ENCODE data around the gene AP1M1.

The AP1M1 gene

GRCh38 chr19:16235811-16236652 lies 38.3 kb downstream of the AP1M1 start:
- TF ChIP-seq, protein P1, sequence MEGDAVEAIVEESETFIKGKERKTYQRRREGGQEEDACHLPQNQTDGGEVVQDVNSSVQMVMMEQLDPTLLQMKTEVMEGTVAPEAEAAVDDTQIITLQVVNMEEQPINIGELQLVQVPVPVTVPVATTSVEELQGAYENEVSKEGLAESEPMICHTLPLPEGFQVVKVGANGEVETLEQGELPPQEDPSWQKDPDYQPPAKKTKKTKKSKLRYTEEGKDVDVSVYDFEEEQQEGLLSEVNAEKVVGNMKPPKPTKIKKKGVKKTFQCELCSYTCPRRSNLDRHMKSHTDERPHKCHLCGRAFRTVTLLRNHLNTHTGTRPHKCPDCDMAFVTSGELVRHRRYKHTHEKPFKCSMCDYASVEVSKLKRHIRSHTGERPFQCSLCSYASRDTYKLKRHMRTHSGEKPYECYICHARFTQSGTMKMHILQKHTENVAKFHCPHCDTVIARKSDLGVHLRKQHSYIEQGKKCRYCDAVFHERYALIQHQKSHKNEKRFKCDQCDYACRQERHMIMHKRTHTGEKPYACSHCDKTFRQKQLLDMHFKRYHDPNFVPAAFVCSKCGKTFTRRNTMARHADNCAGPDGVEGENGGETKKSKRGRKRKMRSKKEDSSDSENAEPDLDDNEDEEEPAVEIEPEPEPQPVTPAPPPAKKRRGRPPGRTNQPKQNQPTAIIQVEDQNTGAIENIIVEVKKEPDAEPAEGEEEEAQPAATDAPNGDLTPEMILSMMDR (IDR thresholded peaks at IDR 0.05) = no peak
- no peaks in the 10 kb centered on the region for H3K27me3 ChIP-seq (ENCODE audit: control insufficient read depth, insufficient read depth, low read length)
- no peaks in the 10 kb centered on the region for H3K79me2 ChIP-seq
- H3K4me1 ChIP-seq = no peaks in the 10 kb centered on the region
- H3K9ac ChIP-seq = no peak overlapping the region
- H3K4me3 ChIP-seq (ENCODE audit: low read depth, low read length) = no peak overlapping the region
- no peak overlapping the region for H2AFZ ChIP-seq
- H3K36me3 ChIP-seq (ENCODE audit: control insufficient read depth, insufficient read depth, low read length) = no peaks in the 10 kb centered on the region
- no peak overlapping the region for H3K4me2 ChIP-seq (ENCODE audit: low read length)
- H3K9me3 ChIP-seq (ENCODE audit: control insufficient read depth, low read length) = no peaks in the 10 kb centered on the region
- no peak overlapping the region for H3K27ac ChIP-seq

GRCh38 chr19:16244091-16244490 lies 46.4 kb downstream of the AP1M1 start:
- no peak overlapping the region for H3K4me3 ChIP-seq (ENCODE audit: low read depth, low read length)
- no peak overlapping the region for H3K4me2 ChIP-seq (ENCODE audit: low read length)
- TF ChIP-seq, protein P1 (IDR thresholded peaks at IDR 0.05) = no peak
- no peaks in the 10 kb centered on the region for H3K36me3 ChIP-seq (ENCODE audit: control insufficient read depth, insufficient read depth, low read length)
- H3K27me3 ChIP-seq (ENCODE audit: control insufficient read depth, insufficient read depth, low read length) = no peaks in the 10 kb centered on the region
- no peaks in the 10 kb centered on the region for H3K4me1 ChIP-seq
- no peaks in the 10 kb centered on the region for H3K79me2 ChIP-seq
- H2AFZ ChIP-seq = no peak overlapping the region
- no peaks in the 10 kb centered on the region for H3K9me3 ChIP-seq (ENCODE audit: control insufficient read depth, low read length)
- H3K27ac ChIP-seq = no peak overlapping the region
- no peak overlapping the region for H3K9ac ChIP-seq

DNA sequence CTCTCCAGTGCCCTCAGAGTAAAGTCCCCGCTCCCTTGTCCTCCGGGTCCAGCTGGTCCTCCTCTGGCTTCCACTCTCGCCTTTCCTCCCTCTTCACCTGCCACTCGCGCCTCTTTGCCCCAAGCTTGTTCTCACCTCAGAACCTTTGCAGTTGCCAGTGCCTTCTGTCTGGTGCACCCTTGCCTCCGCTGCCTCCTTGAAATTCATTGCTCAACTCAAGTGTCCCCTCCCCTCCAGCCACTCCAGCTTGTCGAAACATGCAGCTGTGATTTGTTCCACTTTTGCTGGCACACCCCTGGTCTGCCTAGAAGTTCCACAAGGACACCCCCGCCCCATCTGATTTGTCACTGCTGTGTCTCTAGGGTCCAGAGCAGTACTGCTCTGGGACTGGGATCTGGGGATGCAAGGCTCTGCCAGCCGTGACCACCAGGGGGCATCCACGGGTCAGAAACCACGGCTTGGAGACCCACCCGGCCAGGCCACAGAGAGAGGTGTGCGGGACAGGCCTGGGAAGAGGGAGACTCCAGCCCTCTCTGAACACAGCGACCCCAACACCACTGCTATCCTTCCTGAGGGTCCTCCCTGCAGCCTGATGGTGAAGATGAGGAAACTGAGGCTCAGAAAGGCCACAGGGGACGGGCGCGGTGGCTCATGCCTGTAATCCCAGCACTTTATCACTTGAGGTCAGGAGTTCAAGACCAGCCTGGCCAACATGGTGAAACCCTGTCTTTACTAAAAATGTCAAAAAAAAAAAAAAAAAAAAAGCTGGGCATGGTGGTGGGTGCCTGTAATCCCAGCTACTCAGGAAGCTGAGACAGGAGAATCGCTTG lies 49.9 kb downstream of the AP1M1 start:
- H3K27ac ChIP-seq = no peak overlapping the region
- no peak overlapping the region for H3K4me3 ChIP-seq (ENCODE audit: low read depth, low read length)
- no peak overlapping the region for H2AFZ ChIP-seq
- H3K9ac ChIP-seq = no peak overlapping the region
- TF ChIP-seq, protein P1 (IDR thresholded peaks at IDR 0.05) = peak; percentile 91
- H3K79me2 ChIP-seq = no peaks in the 10 kb centered on the region
- no peak overlapping the region for H3K4me2 ChIP-seq (ENCODE audit: low read length)
- H3K4me1 ChIP-seq = no peaks in the 10 kb centered on the region
- no peaks in the 10 kb centered on the region for H3K27me3 ChIP-seq (ENCODE audit: control insufficient read depth, insufficient read depth, low read length)
- no peaks in the 10 kb centered on the region for H3K36me3 ChIP-seq (ENCODE audit: control insufficient read depth, insufficient read depth, low read length)
- no peaks in the 10 kb centered on the region for H3K9me3 ChIP-seq (ENCODE audit: control insufficient read depth, low read length)

- no peaks in the 10 kb centered on the region for H3K27me3 ChIP-seq (ENCODE audit: control insufficient read depth, insufficient read depth, low read length)
- no peak overlapping the region for H3K4me2 ChIP-seq (ENCODE audit: low read length)
- no peaks in the 10 kb centered on the region for H3K36me3 ChIP-seq (ENCODE audit: control insufficient read depth, insufficient read depth, low read length)
- H3K27ac ChIP-seq = no peak overlapping the region
- no peak overlapping the region for H2AFZ ChIP-seq
- H3K4me1 ChIP-seq = no peaks in the 10 kb centered on the region
- H3K9ac ChIP-seq = no peak overlapping the region
- TF ChIP-seq, protein P1 (IDR thresholded peaks at IDR 0.05) = no peak
- H3K79me2 ChIP-seq = no peaks in the 10 kb centered on the region
- H3K4me3 ChIP-seq (ENCODE audit: low read depth, low read length) = no peak overlapping the region
- no peaks in the 10 kb centered on the region for H3K9me3 ChIP-seq (ENCODE audit: control insufficient read depth, low read length)
Observed at GRCh38 chr19:16248380-16249023, 50.8 kb downstream of the AP1M1 start.

All from parathyroid adenoma (tissue), 2 donors.